HEK293T (cell line): ENCODE data around the gene SUSD1.
A peak's percentile ranks its signal among the peaks of the same experiment; 100 is the strongest.

Source experiments
- CTCF ChIA-PET: fragments of 350-600 bp; formaldehyde crosslinking; extraction: SDS; loops from one replicate; lab custom pipeline; 2021; ENCODE audit warnings: antibody characterized with exemption, inconsistent platforms; lab: Yijun Ruan, JAX
- POLR2A ChIA-PET: fragments of 350-600 bp; formaldehyde crosslinking; extraction: SDS; loops from one replicate; lab custom pipeline; 2020; ENCODE audit warnings: antibody characterized with exemption, inconsistent platforms; lab: Yijun Ruan, JAX
- DNase-seq: peaks from one replicate; pipeline ENCODE4 v3.0.0; 2012; ENCODE audit warnings: mixed read lengths; ENCODE audit errors: extremely low spot score
- ARNT ChIP-seq: fragments of 450-650 bp; IDR thresholded peaks from 2 replicates; pipeline ENCODE4 v1.6.1; 2017; ENCODE audit warnings: mild to moderate bottlenecking
- BHLHE40 ChIP-seq: fragments of 450-650 bp; IDR thresholded peaks from 2 replicates; pipeline ENCODE4 v1.6.1; 2016; ENCODE audit warnings: mild to moderate bottlenecking, moderate library complexity, borderline replicate concordance
- CTBP1 ChIP-seq: fragments of 450-650 bp; IDR thresholded peaks from 2 replicates; pipeline ENCODE4 v1.6.1; 2016; ENCODE audit warnings: borderline replicate concordance
- ELF4 ChIP-seq: fragments of 450-650 bp; IDR thresholded peaks from 2 replicates; pipeline ENCODE4 v1.6.1; 2017; ENCODE audit warnings: antibody characterized with exemption
- FOXA1 ChIP-seq: fragments of 450-650 bp; IDR thresholded peaks from 2 replicates; pipeline ENCODE4 v1.6.1; 2016; ENCODE audit warnings: mild to moderate bottlenecking
- FOXK2 ChIP-seq: fragments of 450-650 bp; IDR thresholded peaks from 2 replicates; pipeline ENCODE4 v1.6.1; 2016; ENCODE audit warnings: mild to moderate bottlenecking
- FOXM1 ChIP-seq: fragments of 450-650 bp; IDR thresholded peaks from 2 replicates; pipeline ENCODE4 v1.6.1; 2017; ENCODE audit warnings: mild to moderate bottlenecking, borderline replicate concordance
- HDGF ChIP-seq: fragments of 450-650 bp; IDR thresholded peaks from 2 replicates; pipeline ENCODE4 v1.6.1; 2017; ENCODE audit warnings: antibody characterized with exemption, borderline replicate concordance
- L3MBTL2 ChIP-seq: fragments of 450-650 bp; conservative IDR thresholded peaks from 2 replicates; pipeline ENCODE4 v1.6.1; 2016; ENCODE audit warnings: mild to moderate bottlenecking
- LEF1 ChIP-seq: fragments of 450-650 bp; IDR thresholded peaks from 2 replicates; pipeline ENCODE4 v1.6.1; 2017; ENCODE audit warnings: mild to moderate bottlenecking, borderline replicate concordance
- NFRKB ChIP-seq: fragments of 450-650 bp; IDR thresholded peaks from 2 replicates; pipeline ENCODE4 v1.6.1; 2016; ENCODE audit warnings: mild to moderate bottlenecking, moderate library complexity
- SP1 ChIP-seq: fragments of 450-650 bp; IDR thresholded peaks from 2 replicates; pipeline ENCODE4 v1.6.1; 2017
- SUZ12 ChIP-seq: fragments of 450-650 bp; IDR thresholded peaks from 2 replicates; pipeline ENCODE4 v1.6.1; 2016; ENCODE audit warnings: mild to moderate bottlenecking
- TARDBP ChIP-seq: fragments of 450-650 bp; IDR thresholded peaks from 2 replicates; pipeline ENCODE4 v1.6.1; 2016
- ZNF384 ChIP-seq: fragments of 450-650 bp; IDR thresholded peaks from 2 replicates; pipeline ENCODE4 v1.6.1; 2016
- TF ChIP-seq, protein P1 (sequence below): fragments of 450-650 bp; IDR thresholded peaks from 2 replicates; pipeline ENCODE4 v1.6.1; 2016

SUSD1 gene

DNA sequence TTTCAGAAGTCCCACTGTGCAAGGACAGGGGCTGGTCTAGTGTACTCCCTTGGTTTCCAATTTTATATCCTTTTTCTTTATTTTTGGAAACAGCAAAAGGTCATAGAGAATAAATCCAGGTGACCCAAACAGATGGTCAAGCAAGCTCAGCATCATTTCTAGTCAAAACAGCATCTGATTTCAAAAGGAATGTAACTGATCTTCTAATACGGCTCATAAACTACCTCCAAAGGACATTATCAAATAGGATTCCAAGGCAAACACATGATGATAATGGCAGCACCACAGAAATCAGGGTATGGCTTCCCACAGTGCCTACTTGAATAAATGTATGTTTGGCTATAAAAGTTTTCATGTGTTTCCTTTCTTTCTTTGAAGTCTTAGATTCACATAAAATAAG lies 57.1 kb downstream of the SUSD1 start:
- ChIA-PET CTCF (no interaction called here), POLR2A (no interaction called here)
- TF ChIP-seq FOXA1 (no peak), FOXK2 (no peak), L3MBTL2 (no peak), TARDBP (no peak), ZNF384 (no peak), FOXM1 (no peak), ARNT (no peak), ELF4 (no peak), SUZ12 (no peak), BHLHE40 (no peak), HDGF (no peak), CTBP1 (no peak), SP1 (no peak)
- TF ChIP-seq, protein P1, sequence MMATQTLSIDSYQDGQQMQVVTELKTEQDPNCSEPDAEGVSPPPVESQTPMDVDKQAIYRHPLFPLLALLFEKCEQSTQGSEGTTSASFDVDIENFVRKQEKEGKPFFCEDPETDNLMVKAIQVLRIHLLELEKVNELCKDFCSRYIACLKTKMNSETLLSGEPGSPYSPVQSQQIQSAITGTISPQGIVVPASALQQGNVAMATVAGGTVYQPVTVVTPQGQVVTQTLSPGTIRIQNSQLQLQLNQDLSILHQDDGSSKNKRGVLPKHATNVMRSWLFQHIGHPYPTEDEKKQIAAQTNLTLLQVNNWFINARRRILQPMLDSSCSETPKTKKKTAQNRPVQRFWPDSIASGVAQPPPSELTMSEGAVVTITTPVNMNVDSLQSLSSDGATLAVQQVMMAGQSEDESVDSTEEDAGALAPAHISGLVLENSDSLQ, result no peak
- DNase-seq, result no peak

DNA sequence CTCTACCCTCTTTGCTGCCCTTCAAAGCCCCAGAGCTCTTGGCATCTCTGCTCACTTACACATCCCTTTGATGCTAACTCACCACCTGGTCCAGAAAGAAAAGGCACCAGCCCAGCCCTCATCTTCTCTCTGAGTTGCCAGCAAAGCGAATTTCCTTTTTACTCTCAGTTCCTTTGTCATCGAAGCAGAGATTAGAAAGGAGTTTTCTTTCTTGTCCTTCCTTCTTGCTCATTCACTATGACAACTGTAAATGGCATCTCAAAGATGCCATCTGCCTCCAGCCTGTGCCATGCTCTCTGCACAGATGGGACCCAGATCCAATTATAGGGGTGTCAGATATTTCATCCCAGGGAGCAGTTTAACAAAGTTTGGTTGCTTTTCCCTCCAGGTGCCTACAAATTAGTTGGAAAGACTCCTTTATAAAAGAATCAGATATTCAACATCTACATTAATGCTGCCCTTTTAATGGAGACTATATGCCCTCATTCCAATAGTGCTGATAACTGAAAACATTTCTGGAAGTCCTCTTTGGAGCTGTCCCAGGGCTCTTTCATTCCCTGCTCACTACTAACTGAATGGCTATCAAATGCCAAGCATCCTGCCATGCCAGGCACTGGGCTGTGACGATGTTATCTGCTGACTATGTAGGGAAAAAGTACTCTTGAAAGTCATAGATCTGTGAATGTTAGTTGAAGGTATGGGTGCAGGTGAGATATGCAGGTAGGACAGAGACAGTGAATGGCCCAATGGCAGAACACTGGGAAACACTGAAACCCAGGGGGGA lies 58.9 kb downstream of the SUSD1 start:
- ChIA-PET CTCF (no interaction called here), POLR2A (no interaction called here)
- no peak for DNase-seq
- TF ChIP-seq CTBP1, result no peak
- no peak for TF ChIP-seq FOXA1
- TF ChIP-seq ARNT, result no peak
- TF ChIP-seq ELF4, result no peak
- no peak for TF ChIP-seq NFRKB
- no peak for TF ChIP-seq FOXM1
- TF ChIP-seq SP1, result no peak
- TF ChIP-seq L3MBTL2, result no peak
- no peak for TF ChIP-seq BHLHE40
- no peak for TF ChIP-seq LEF1
- no peak for TF ChIP-seq HDGF
- no peak for TF ChIP-seq FOXK2
- TF ChIP-seq ZNF384, result no peak
- TF ChIP-seq TARDBP, result no peak
- TF ChIP-seq, protein P1, result no peak
- no peak for TF ChIP-seq SUZ12

DNA sequence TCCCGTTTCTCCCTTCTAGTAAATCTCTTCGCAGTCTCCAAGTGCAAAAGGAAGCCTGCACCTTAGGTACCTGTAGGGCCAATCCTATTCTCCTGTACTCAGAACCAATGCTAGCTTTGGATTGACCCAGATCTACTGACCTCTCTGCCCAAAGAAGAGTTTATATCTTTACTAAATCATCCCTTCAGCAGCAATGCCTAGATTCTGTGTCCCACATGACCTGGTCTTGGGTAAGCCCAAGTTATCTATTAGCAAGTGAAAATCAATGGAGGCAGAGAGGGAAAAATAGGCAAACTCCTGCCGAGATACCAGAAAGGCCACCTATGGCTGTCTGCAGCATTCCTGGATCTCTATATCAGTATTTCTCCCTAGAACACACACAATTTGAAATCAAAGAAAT lies 60.0 kb downstream of the SUSD1 start:
- ChIA-PET CTCF (no interaction called here), POLR2A (no interaction called here)
- DNase-seq, result no peak
- TF ChIP-seq ZNF384 (no peak), L3MBTL2 (no peak), FOXK2 (no peak), TARDBP (no peak), ELF4 (no peak), LEF1 (no peak), CTBP1 (no peak), FOXM1 (no peak), FOXA1 (no peak)
- TF ChIP-seq, protein P1, result no peak

DNA sequence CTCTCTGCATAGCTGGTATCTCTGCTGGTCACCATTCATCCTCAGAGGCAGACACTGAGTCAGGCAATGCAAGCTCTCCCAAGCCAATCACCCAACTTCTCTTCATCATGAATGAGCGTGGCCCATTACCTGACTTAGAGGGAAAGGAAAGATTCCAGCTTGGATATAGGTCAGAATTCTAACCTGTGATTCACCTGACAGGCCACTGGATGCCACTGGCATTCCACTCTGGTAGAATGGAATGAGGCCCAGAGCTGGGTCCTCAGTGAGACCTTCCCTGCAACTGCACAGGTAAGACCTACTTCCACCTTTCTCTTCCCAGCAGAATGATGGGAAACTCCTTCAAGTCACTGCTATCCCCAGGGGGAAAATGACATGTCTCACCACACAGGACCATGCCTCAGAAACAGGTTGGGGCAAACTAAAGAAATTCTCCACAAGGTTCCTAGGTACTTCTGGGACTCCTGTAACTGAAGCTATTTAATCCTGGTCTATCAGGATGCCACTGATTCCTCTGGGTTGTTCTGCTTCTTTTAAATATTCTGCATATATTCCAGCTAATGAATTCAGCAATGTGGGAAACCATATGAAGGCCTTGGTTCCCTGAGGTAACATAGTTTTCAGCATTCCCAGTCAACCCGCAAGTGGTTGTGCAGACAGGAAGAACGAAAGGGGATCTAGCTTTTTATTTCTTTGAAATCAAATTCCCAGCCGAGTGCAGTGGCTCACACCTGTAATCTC lies 62.0 kb downstream of the SUSD1 start:
- peak; percentile 32 for DNase-seq
- POLR2A ChIA-PET, result interaction anchor here (0.9 to 1.6 kb wide), 3 partner anchors 16 to 266 kb away, joined by 3 to 7 read pairs (median 3); partner anchors contain the start of genes HSDL2 and PTBP3
- CTCF ChIA-PET, result interaction anchor here (0.6 to 1.2 kb wide), 5 partner anchors 10 to 260 kb away, joined by 3 to 10 read pairs (median 3); no protein-coding TSS in a partner anchor
- TF ChIP-seq SUZ12, result no peak
- TF ChIP-seq L3MBTL2, result no peak
- no peak for TF ChIP-seq ELF4
- no peak for TF ChIP-seq CTBP1
- TF ChIP-seq ZNF384, result no peak
- no peak for TF ChIP-seq TARDBP
- no peak for TF ChIP-seq HDGF
- TF ChIP-seq NFRKB, result no peak
- no peak for TF ChIP-seq FOXM1
- TF ChIP-seq LEF1, result no peak
- no peak for TF ChIP-seq FOXA1
- TF ChIP-seq ARNT, result no peak
- no peak for TF ChIP-seq BHLHE40
- TF ChIP-seq, protein P1, result no peak
- TF ChIP-seq FOXK2, result no peak
